ENCODE measurements around the gene SLC29A1. TPM values are rescaled to one million over a fixed set of nuclear protein-coding genes. Genes with fewer than 3 reads are reported as not detected.

SLC29A1 gene
- total and polyA plus RNA-seq, 9 of the 15 experiments (the other 6 are each of a cell fraction or from before 2014, with no cell fraction given), result 18.9 to 170 (median 57.7) TPM

DNA sequence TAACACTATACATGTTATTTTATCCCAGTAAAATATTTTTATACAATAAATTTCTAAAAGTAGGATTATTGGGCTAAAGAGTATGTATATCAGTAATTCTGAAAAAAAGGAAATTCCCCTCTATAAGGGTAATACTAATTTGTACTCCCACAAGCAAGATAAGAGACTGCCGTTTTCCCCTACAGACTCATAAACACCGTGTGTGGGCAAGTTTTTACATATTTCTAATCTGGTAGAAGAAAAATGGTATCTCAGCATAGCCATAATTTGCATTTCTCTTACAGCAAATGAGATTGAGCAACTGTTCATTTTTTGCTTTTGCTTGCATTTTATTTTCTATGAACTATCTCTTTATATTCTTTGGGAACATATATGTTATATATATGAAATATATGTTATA is 32.7 kb upstream of the SLC29A1 start:
- H3K27me3 ChIP-seq (ENCODE audit: control insufficient read depth in 2 of 2, insufficient read depth in 2 of 2, low read length in 2 of 2), result no peaks in the 10 kb centered on the region
- peak in 1 of 4 experiments; percentile 13 for DNase-seq (ENCODE audit: extremely low read depth in 1 of 4, low spot score in 3 of 4)
- H2AFZ ChIP-seq (ENCODE audit: low read depth, low read length), result no peak overlapping the region
- intact Hi-C loops (cut with micrococcal nuclease) (no loop called here), in situ Hi-C loops (cut with MboI) (no loop called here)
- H3K79me2 ChIP-seq (ENCODE audit: control insufficient read depth, insufficient read depth, low read length), result no peaks in the 10 kb centered on the region
- H3K4me2 ChIP-seq (ENCODE audit: insufficient read depth, low read length), result no peak overlapping the region
- H3K27ac ChIP-seq (ENCODE audit: extremely low read depth, low read depth, low read length), result no peak overlapping the region
- H3K4me3 ChIP-seq, result no peak overlapping the region
- ATAC-seq, result no peak
- no peaks in the 10 kb centered on the region for H3K36me3 ChIP-seq (ENCODE audit: control insufficient read depth, insufficient read depth, low read length)
- TF ChIP-seq CXXC5 (CRISPR knock-in tag; IDR thresholded peaks at IDR 0.05) (no peak), KDM5B (IDR thresholded peaks at IDR 0.05; ENCODE audit: insufficient replicate concordance, low read depth, low read length) (no peak)
- TF ChIP-seq, protein P1, sequence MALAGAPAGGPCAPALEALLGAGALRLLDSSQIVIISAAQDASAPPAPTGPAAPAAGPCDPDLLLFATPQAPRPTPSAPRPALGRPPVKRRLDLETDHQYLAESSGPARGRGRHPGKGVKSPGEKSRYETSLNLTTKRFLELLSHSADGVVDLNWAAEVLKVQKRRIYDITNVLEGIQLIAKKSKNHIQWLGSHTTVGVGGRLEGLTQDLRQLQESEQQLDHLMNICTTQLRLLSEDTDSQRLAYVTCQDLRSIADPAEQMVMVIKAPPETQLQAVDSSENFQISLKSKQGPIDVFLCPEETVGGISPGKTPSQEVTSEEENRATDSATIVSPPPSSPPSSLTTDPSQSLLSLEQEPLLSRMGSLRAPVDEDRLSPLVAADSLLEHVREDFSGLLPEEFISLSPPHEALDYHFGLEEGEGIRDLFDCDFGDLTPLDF (CRISPR knock-in tag; IDR thresholded peaks at IDR 0.05), result no peak
- TF ChIP-seq, protein P2, sequence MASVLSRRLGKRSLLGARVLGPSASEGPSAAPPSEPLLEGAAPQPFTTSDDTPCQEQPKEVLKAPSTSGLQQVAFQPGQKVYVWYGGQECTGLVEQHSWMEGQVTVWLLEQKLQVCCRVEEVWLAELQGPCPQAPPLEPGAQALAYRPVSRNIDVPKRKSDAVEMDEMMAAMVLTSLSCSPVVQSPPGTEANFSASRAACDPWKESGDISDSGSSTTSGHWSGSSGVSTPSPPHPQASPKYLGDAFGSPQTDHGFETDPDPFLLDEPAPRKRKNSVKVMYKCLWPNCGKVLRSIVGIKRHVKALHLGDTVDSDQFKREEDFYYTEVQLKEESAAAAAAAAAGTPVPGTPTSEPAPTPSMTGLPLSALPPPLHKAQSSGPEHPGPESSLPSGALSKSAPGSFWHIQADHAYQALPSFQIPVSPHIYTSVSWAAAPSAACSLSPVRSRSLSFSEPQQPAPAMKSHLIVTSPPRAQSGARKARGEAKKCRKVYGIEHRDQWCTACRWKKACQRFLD (CRISPR knock-in tag; IDR thresholded peaks at IDR 0.05), result no peak
- TF ChIP-seq, protein P3, sequence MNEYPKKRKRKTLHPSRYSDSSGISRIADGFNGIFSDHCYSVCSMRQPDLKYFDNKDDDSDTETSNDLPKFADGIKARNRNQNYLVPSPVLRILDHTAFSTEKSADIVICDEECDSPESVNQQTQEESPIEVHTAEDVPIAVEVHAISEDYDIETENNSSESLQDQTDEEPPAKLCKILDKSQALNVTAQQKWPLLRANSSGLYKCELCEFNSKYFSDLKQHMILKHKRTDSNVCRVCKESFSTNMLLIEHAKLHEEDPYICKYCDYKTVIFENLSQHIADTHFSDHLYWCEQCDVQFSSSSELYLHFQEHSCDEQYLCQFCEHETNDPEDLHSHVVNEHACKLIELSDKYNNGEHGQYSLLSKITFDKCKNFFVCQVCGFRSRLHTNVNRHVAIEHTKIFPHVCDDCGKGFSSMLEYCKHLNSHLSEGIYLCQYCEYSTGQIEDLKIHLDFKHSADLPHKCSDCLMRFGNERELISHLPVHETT (CRISPR knock-in tag; conservative IDR thresholded peaks at IDR 0.05 in 1 of 2, IDR thresholded peaks at IDR 0.05 in 1 of 2), result no peak
- no peaks in the 10 kb centered on the region for H4K20me1 ChIP-seq (replicated peaks; ENCODE audit: control insufficient read depth, insufficient read depth, low read length)
- H3K9me1 ChIP-seq (ENCODE audit: control insufficient read depth, insufficient read depth, low read length), result no peaks in the 10 kb centered on the region
- WGBS (ENCODE audit: insufficient coverage, low coverage, missing lambda C conversion rate), result 3% methylated on average over 2 of the region's 2 CpGs
- H3K4me1 ChIP-seq (replicated peaks in 1 of 2; ENCODE audit: control insufficient read depth in 2 of 2, insufficient read depth in 2 of 2, low read length in 2 of 2), result peaks cover 16 to 20% of the 10 kb centered on the region in 2 experiments; a peak in 4 of 5 replicates
- H3K9ac ChIP-seq (ENCODE audit: insufficient read depth in 1 of 2, low read depth in 2 of 2, low read length in 2 of 2), result no peak overlapping the region
- no peak for FAIRE-seq
- BruUV-seq (replicated peaks), result no TSS peak
- H3K9me3 ChIP-seq (replicated peaks; ENCODE audit: control insufficient read depth, insufficient read depth, low read depth, low read length), result no peaks in the 10 kb centered on the region
- CTCF ChIA-PET (ENCODE audit: low intra/inter-chr PET ratio), result no interaction called here
- POLR2A ChIA-PET, result interaction anchor here (0.9 to 1.5 kb wide), 2 partner anchors 11 to 60 kb away, joined by 3 to 5 read pairs; no protein-coding TSS in a partner anchor
